ENCODE measurements around the gene OBSCN. TPM values are rescaled to one million over a fixed set of nuclear protein-coding genes. Genes with fewer than 3 reads are reported as not detected.

The OBSCN gene
- total and polyA plus RNA-seq, 11 donors: 155 to 524 (median 354) TPM

DNA sequence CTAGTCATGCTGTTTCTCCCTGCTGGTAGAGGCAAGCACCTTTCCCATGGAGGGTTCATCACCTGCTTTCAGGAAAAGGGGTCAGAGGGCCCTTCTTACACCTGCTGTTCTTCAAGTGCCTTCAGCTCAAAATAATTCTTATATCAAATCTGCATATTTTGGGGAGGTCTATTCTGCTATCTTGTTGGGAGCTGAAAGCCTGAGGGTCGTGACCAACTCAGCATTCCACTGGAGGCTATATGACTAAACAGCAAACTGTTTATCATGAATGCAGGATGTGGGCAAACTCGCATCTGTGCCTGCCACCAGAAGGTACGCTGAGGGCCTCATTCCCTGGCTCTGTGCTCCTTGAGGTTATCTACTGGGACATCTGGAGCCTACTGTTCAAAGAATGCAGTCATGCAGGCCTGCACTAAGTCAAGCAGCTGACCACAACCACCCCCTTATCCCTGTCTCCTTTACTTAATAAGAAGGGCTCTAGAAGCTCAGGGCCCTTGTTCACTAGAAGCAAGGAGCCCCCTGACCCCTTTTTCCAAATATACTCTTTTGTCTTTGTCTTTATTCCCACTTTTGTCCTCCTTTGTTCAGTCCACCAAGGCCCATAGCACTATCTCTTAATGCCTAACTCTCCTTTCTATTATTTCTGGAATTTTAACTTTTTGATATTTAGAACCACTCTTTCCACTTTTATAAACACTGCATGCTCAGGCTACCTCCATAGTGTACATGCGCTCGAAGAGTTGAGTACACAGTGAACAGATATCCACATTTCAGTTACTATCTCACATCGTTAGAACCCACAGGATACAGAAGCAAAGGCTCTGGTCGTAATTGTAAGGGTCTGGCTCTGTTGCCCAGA lies 213.4 kb downstream of the OBSCN start:
- Histone ChIP-seq H3K27ac (no peak overlapping the region), H3K27me3 (peaks cover 0 to 27% (median 20%) of the 10 kb centered on the region in 9 donors)

DNA sequence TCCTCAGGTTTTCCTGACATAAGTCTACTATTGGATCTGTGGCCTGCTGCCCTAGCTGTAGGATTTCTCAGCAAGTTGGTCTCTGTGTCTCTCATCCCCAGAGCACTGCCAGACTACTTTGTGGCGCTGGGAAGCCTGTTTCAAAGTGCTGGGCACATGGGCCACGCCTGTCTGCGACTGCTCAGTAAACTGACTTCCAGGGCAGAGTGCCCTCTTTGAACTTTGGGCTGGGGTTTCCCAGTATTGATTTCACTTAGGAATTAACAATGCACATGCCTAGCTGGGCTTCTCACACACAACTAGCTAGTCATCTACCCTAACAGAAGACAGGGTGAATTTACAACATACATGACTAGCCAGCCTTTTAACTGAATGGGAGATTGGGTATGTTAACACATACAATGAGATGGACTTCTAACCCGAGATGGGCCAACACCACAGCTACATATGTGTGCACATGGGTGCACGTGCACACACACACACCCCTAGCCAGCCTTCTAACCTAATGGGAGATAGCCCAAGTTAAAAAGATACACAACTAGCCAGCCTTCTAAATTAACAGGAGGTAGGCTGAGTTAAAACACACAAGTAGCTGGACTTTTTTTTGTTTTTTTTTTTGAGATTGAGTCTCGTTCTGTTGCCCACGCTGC lies 215.7 kb downstream of the OBSCN start:
- 88 to 94% (median 91%) methylated on average over 7 of the region's 7 CpGs for WGBS, 4 donors
- Histone ChIP-seq H3K9me3 (no peaks in the 10 kb centered on the region), H3K36me3 (no peaks in the 10 kb centered on the region), H3K4me3 (no peak overlapping the region), H3K27me3 (peaks cover 0 to 4% (median 0%) of the 10 kb centered on the region in 9 donors), H3K27ac (no peak overlapping the region), H3K4me1 (no peaks in the 10 kb centered on the region)
- ATAC-seq (no peak), DNase-seq (no peak)
- TF ChIP-seq, protein P1, sequence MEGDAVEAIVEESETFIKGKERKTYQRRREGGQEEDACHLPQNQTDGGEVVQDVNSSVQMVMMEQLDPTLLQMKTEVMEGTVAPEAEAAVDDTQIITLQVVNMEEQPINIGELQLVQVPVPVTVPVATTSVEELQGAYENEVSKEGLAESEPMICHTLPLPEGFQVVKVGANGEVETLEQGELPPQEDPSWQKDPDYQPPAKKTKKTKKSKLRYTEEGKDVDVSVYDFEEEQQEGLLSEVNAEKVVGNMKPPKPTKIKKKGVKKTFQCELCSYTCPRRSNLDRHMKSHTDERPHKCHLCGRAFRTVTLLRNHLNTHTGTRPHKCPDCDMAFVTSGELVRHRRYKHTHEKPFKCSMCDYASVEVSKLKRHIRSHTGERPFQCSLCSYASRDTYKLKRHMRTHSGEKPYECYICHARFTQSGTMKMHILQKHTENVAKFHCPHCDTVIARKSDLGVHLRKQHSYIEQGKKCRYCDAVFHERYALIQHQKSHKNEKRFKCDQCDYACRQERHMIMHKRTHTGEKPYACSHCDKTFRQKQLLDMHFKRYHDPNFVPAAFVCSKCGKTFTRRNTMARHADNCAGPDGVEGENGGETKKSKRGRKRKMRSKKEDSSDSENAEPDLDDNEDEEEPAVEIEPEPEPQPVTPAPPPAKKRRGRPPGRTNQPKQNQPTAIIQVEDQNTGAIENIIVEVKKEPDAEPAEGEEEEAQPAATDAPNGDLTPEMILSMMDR (IDR thresholded peaks at IDR 0.05): no peak
- no peak for TF ChIP-seq POLR2A (IDR thresholded peaks at IDR 0.05)
- intact Hi-C loops (cut with DNase I): no loop called here

More for the DNA sequence above, 213.4 kb downstream of the OBSCN start:
- 90 to 93% (median 92%) methylated on average over 6 to 7 of the region's 7 CpGs for WGBS, 4 donors
- H3K4me1 ChIP-seq: peaks cover 1 to 15% (median 9%) of the 10 kb centered on the region in 12 donors
- ATAC-seq: no peak
- H3K4me3 ChIP-seq: no peak overlapping the region
- DNase-seq: no peak
- no peaks in the 10 kb centered on the region for H3K9me3 ChIP-seq
- TF ChIP-seq, protein P1 (IDR thresholded peaks at IDR 0.05): no peak
- no peak for TF ChIP-seq POLR2A (IDR thresholded peaks at IDR 0.05)
- intact Hi-C loops (cut with DNase I): no loop called here
- no peaks in the 10 kb centered on the region for H3K36me3 ChIP-seq

DNA sequence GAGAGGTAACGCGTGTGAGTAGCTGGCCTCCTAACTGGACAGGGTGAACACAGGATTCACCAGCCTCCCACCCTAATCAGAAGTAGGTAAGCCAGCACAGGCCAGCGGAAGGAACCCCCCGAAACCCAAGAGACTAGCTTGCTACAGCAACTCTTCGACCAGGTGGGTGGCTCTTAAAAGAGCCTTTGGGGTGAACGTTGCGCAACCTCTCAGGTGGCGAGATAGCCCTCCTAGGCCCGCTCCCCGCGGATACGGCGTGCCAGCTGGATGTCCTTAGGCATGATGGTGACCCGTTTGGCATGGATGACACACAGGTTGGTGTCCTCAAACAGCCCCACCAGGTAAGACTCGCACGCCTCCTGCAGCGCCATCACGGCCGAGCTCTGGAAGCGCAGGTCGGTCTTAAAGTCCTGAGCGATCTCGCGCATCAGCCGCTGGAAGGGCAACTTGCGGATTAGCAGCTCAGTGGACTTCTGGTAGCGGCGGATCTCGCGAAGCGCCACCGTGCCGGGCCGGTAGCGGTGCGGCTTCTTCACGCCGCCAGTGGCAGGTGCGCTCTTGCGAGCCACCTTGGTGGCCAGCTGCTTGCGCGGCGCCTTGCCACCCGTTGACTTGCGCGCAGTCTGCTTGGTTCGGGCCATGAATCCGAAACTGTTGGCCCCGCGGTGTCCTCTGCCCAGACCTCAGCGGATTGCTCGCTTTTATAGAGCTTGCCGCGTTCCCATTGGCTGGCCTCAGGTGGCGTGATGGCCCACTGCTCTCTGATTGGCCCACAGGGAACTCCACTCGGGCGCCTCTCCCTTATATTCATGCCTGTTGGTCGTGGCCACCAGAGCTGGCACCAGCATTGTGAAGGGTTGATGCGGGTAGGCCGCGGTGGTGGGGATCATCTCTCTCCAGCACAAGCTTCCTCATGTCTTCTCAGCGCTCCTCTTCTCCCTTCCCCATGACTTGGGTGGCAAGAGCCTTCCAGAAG lies 217.1 kb downstream of the OBSCN start:
- no peak overlapping the region for H3K4me3 ChIP-seq
- TF ChIP-seq, protein P1 (IDR thresholded peaks at IDR 0.05): no peak
- no peak for TF ChIP-seq POLR2A (IDR thresholded peaks at IDR 0.05)
- no peak for DNase-seq
- peaks cover 0 to 13% (median 0%) of the 10 kb centered on the region in 9 donors for H3K27me3 ChIP-seq
- ATAC-seq: no peak
- WGBS, 4 donors: 96 to 98% (median 97%) methylated on average over 50 to 62 of the region's 62 CpGs
- no peak overlapping the region for H3K27ac ChIP-seq
- intact Hi-C loops (cut with DNase I): no loop called here
- no peaks in the 10 kb centered on the region for H3K4me1 ChIP-seq
- no peaks in the 10 kb centered on the region for H3K9me3 ChIP-seq
- no peaks in the 10 kb centered on the region for H3K36me3 ChIP-seq

All from heart left ventricle (tissue), 16 donors.